Caki2 (cell line): ENCODE measurements around the gene P2RX3. TPM values are rescaled to one million over a fixed set of nuclear protein-coding genes. Genes with fewer than 3 reads are reported as not detected.

Experiments
- DNase-seq: peaks from one replicate; pipeline ENCODE4 v3.0.0-alpha.2; 2015; ENCODE audit warnings: low read depth
- in situ Hi-C: cut with HindIII; loops from 2 replicates; pipeline ENCODE4 v1.10.0; 2016; ENCODE audit warnings: low sequenced_read_pairs, low pct_unique_long_range_greater_than_20kb, mixed read lengths
- total RNA-seq: library from RNA; depleted of rRNA; stranded (reverse); fragments of >200 nt; shearing (Covaris generic); gene quantifications from 2 replicates; pipeline ENCODE4 v1.2.3, GENCODE V29; 2014; ENCODE audit warnings: low replicate concordance

Gene P2RX3
- total RNA-seq, 1 experiment from 2014 or later, result not detected

GRCh38 chr11:57380975-57381374, 42.8 kb downstream of the P2RX3 start, which contains the start of gene PRG3:
Gene PRG3 (minus strand): TSS chr11:57381150. CDS start chr11:57380708, 442 bp downstream.
- in situ Hi-C loops, result no loop called here
- no peak for DNase-seq

GRCh38 chr11:57386178-57386940, 48.2 kb downstream of the P2RX3 start:
- DNase-seq, result no peak
- in situ Hi-C loops, result no loop called here

GRCh38 chr11:57387289-57388030, 49.3 kb downstream of the P2RX3 start:
- DNase-seq, result no peak
- in situ Hi-C loops, result no loop called here

DNA sequence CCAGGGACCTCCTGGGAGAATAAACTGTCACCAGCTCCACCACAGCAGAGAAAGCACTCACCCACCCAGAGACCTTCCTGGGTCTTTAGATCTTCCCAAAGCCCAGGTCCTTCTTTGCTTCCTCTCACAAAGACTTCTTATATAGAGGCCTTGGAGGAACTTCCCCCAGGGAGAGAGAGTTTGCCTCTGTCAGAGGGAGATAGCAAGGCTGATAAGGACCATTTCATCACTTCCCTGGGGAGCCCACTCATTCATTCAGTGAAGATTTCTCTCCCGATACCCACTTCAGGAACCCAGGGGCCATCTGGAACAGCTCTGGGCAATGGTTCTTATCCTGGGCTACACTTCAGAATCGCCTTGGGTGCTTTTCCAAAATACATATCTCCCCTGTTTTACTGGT, 52.4 kb downstream of the P2RX3 start, which contains the start of gene PRG2:
TSS of gene PRG2 (minus strand) at position 116 of the 400 bp plus-strand sequence. CDS start 706 bp downstream, outside the sequence.
- DNase-seq, result no peak
- in situ Hi-C loops, result no loop called here

DNA sequence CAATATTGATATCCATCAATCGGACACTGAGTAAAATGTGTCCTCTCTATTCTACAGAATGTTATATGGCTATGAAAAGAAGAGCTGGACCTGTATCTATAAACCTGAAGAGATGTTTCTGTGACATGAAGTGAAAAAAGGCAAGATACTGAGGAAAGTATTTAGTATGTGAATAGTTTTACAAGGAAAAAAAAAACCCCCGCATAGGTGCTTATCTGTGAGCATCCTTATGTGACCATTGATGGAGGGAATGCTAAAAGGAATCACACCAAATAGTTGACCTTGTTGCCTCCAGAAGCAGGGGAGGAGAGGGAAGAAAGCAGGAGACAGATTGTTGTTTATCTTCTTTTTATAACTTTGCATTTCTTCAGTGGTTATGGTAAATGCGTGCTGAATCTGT, 53.0 kb downstream of the P2RX3 start:
- in situ Hi-C loops, result no loop called here
- DNase-seq, result no peak

DNA sequence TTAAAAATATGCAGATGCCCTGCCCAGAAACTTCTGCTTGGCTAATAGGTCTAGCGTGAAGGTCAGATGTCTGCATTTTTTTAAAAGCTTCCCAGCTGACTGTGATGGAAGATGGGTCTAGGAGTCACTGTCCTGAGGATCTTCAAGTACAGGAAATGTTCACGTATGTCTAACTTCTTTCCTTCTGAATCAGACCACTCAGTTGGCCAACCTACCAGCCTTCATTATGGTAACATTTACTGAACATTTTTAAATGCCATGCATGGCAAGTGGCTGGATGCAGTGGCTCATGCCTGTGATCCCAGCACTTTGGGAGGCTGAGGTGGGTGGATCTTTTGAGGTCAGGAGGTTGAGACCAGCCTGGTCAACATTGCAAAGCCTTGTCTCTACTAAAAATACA, 53.4 kb downstream of the P2RX3 start:
- no peak for DNase-seq
- in situ Hi-C loops, result no loop called here

GRCh38 chr11:57392066-57392762, 54.1 kb downstream of the P2RX3 start:
- in situ Hi-C loops, result no loop called here
- DNase-seq, result no peak

DNA sequence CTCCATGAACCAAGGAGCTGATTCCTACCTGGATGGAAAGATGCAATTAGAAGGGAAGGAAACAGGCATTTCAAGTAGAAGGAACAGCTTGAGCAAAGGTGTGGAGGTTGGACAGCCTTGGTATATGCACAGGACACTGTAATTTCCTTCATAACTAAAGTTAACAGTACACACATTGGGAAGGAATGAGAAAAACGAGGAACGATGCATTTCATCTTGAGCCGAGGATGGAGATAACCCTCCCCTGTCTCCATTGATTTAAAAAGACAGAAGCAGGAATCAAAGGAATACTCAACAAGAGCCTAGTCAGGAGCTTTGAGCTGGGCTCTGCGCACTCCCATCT, 54.6 kb downstream of the P2RX3 start:
- DNase-seq, result no peak
- in situ Hi-C loops, result no loop called here

DNA sequence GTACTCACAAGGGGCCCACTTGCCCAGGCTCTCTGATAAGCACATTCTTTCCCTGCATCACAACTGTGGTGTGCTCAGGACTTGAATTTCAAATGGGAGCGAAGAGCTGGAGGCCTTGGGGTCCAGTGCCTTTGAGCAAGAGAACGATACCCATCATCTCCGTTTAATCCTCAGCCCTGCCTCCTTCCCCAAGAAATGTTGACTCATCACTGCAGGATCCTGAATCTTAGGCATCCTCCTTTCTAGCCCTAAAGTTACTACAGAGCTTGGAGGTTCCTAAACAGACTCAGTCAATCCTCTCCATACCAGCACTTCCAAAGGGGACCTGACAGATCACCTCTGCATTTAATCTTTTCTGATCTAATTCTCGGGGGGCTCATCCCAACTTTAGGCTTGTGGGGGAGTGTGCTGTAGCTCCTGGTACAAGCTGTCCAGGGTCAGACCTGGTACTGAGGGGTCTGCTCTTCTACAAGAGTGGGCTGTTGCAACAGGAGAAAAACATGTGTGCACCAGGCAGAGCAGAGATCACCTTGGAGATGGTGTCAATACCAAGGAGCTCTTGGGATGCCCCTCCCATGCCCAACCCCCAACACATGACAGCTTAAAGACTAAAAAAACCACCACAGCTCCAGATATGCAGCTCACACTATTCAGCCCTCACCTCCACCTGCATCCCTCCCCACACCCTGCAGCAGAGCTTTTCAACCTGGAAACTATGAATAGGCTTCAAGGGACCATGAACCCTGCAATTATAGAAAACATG, 56.2 kb downstream of the P2RX3 start:
- no peak for DNase-seq
- in situ Hi-C loops, result no loop called here

DNA sequence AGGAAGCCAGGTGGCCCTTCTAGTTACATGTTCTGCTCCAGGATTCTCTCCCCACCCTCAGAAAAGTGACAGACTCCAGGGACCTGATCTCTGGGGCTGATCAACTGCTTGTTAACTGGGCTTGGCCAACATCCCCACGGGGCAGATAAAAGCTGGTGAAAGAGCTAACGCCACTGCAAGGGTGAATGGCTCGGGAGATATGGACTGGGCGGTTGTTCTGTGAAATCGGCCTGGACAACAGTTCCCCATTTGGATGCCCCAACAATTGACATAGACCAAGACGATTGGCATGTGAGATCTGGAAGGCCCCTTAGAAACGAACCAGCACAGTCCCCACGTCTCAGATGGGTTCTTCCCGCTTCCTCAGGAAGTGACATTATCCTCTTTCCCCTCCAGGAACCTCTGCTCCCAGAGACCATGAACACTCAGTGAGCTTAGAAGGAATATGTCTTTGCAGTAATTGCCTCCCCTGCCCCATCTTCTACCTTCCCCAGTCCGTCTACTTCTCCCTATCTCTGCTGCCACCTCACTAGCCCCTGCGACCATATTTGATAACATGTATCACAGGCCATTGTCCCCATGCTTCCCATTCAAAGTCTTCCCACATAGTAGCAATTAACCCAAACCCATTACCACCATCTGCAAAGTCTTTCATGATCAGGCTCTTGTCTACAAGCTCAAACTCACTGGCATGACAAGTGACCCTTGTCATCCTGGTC, 57.9 kb downstream of the P2RX3 start:
- DNase-seq, result no peak
- in situ Hi-C loops, result no loop called here

- in situ Hi-C loops, result no loop called here
Measured at GRCh38 chr11:57396744-57397143, 58.6 kb downstream of the P2RX3 start.

GRCh38 chr11:57397394-57397990, 59.3 kb downstream of the P2RX3 start:
- no peak for DNase-seq
- in situ Hi-C loops, result no loop called here

More at GRCh38 chr11:57396744-57397143, 58.6 kb downstream of the P2RX3 start:
- DNase-seq, result no peak

DNA sequence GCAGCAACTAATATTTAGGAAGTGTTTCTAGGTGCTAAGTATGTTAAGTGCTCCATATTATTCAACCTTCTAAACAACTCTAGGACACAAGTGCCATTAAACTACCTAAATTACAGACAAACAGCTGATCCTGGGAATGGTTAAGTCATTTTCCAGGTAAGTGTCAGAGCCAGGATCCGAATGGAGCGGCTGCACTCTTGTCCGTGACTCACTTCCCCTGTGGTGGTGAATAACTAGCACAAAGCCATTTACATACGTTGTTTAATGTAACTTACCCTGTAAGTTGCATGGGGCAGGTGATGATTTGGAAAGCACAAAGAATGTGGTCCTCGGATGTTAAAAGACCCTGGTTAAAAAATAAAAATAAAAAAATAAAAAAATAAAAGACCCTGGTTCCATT, 61.1 kb downstream of the P2RX3 start:
- DNase-seq, result no peak
- in situ Hi-C loops, result no loop called here

DNA sequence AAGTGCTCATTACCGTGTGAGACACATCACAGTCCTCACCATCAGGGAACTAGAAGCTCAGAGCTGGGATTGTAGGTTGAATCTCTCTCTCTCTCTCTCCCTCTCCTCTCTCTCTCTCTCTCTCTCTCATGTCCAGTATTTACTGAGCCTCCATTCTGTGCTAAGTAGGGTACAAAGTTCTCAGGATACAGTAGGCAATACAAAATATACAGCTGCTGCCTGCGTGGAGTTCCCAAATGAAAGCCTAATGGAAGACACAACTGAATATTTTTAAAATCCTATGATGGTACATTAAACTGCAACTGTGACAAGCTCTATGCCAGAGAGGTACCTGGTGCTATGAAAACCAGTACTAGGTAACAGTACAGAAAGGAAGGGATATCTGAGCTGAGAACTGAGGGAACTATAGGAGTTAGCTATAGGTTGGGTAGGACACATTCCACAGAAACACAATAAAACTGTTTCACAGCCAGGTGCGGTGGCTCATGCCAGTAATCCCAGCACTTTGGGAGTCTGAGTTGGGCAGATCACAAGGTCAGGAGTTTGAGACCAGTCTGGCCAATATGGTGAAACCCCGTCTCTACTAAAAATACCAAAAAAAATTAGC, 61.9 kb downstream of the P2RX3 start:
- in situ Hi-C loops, result no loop called here
- no peak for DNase-seq

- no peak for DNase-seq
Measured at GRCh38 chr11:57402188-57403002, 64.2 kb downstream of the P2RX3 start.

More at GRCh38 chr11:57402188-57403002, 64.2 kb downstream of the P2RX3 start:
- in situ Hi-C loops, result no loop called here
